IPS DF 4.7 (cell line): ENCODE measurements around the gene RASSF6.
"Not testable (repeated sequence)": the region's sequence is repeated elsewhere in the genome, so short reads cannot be mapped to it uniquely, and the experiment has no call there.

ENCODE experiments used
- DNase-seq: peaks from one replicate; pipeline ENCODE4 v3.0.0-alpha.2; 2013; ENCODE audit warnings: low spot score; ENCODE audit errors: extremely low read depth

RASSF6 gene

GRCh38 chr4:73613130-73613529 is 7.1 kb downstream of the RASSF6 start:
- DNase-seq, result no peak

- DNase-seq, result no peak
Measured at GRCh38 chr4:73612032-73612431, 8.2 kb downstream of the RASSF6 start.

GRCh38 chr4:73609706-73610105 is 10.5 kb downstream of the RASSF6 start:
- DNase-seq, result no peak

GRCh38 chr4:73608689-73609594 is 11.3 kb downstream of the RASSF6 start:
- no peak for DNase-seq

GRCh38 chr4:73607375-73608033 is 12.7 kb downstream of the RASSF6 start:
- no peak for DNase-seq

- no peak for DNase-seq
Measured at GRCh38 chr4:73606465-73606974, 13.7 kb downstream of the RASSF6 start.

- DNase-seq, result no peak
Measured at GRCh38 chr4:73603854-73604584, 16.2 kb downstream of the RASSF6 start.

GRCh38 chr4:73603271-73603710 is 16.9 kb downstream of the RASSF6 start:
- no peak for DNase-seq

GRCh38 chr4:73600954-73601353 is 19.3 kb downstream of the RASSF6 start:
- no peak for DNase-seq

- DNase-seq, result no peak
Measured at GRCh38 chr4:73599182-73599581, 21.1 kb downstream of the RASSF6 start.

- DNase-seq, result no peak
Measured at GRCh38 chr4:73597594-73597993, 22.6 kb downstream of the RASSF6 start.

- DNase-seq, result not testable (repeated sequence)
Measured at GRCh38 chr4:73597183-73597582, 23.1 kb downstream of the RASSF6 start.

- no peak for DNase-seq
Measured at GRCh38 chr4:73596001-73596400, 24.2 kb downstream of the RASSF6 start.

- no peak for DNase-seq
Measured at GRCh38 chr4:73593631-73594241, 26.5 kb downstream of the RASSF6 start.

GRCh38 chr4:73589887-73590801 is 30.1 kb downstream of the RASSF6 start:
- no peak for DNase-seq

- DNase-seq, result no peak
Measured at GRCh38 chr4:73589261-73589847, 30.9 kb downstream of the RASSF6 start.

- no peak for DNase-seq
Measured at GRCh38 chr4:73588613-73589012, 31.6 kb downstream of the RASSF6 start.

GRCh38 chr4:73586666-73587065 is 33.6 kb downstream of the RASSF6 start:
- DNase-seq, result no peak

GRCh38 chr4:73586040-73586439 is 34.2 kb downstream of the RASSF6 start:
- no peak for DNase-seq

GRCh38 chr4:73585345-73585744 is 34.9 kb downstream of the RASSF6 start:
- no peak for DNase-seq
